ENCODE measurements around the gene RIIAD1. TPM values are rescaled to one million over a fixed set of nuclear protein-coding genes. Genes with fewer than 3 reads are reported as not detected.

Gene RIIAD1
- total and polyA plus RNA-seq, 12 donors = 0.44 to 31.3 (median 5.3) TPM; not detected in 4

- intact Hi-C loops (cut with DNase I) = no loop called here
- Histone ChIP-seq H3K27me3 (no peaks in the 10 kb centered on the region), H3K27ac (no peak overlapping the region), H3K36me3 (replicated peaks in 1 of 2) (peaks cover 0 to 23% of the 10 kb centered on the region in 2 donors), H3K9me3 (replicated peaks in 1 of 3) (no peaks in the 10 kb centered on the region), H3K4me3 (no peak overlapping the region), H3K4me1 (replicated peaks in 1 of 2) (no peaks in the 10 kb centered on the region)
- no peak for DNase-seq
- TF ChIP-seq CTCF (IDR thresholded peaks at IDR 0.05) (no peak), POLR2A (IDR thresholded peaks at IDR 0.05) (no peak)
- WGBS, 4 donors = 41 to 47% (median 46%) methylated on average over 11 to 17 of the region's 17 CpGs
Observed at GRCh38 chr1:151703813-151704212, 17.5 kb upstream of the RIIAD1 start.

DNA sequence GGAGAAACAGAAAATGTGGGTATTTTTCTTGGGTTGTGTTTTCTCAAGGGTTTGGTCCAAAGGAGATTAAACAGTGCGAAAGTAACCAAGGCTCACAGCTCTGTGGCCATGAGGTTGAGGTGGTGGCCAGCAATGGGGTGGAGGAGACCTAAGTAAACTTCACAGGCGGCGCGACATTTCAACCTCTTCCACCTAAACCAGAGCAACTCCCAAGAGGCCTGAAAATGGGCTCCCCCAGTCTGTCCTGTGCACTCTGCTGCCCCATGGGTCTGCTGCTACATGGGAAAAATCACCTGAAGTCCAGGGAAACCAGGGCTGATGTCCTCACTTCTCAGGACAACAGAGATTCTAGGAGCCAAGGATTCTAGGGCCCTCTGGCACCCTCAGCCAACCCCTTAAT lies 17.1 kb upstream of the RIIAD1 start:
- intact Hi-C loops (cut with DNase I) = no loop called here
- no peak for TF ChIP-seq CTCF (IDR thresholded peaks at IDR 0.05)
- no peak for TF ChIP-seq POLR2A (IDR thresholded peaks at IDR 0.05)
- 71 to 98% (median 85%) methylated on average over 4 of the region's 4 CpGs for WGBS, 4 donors
- H3K27me3 ChIP-seq = no peaks in the 10 kb centered on the region
- H3K36me3 ChIP-seq (replicated peaks in 1 of 2) = peaks cover 0 to 20% of the 10 kb centered on the region in 2 donors
- no peaks in the 10 kb centered on the region for H3K4me1 ChIP-seq (replicated peaks in 1 of 2)
- H3K9me3 ChIP-seq (replicated peaks in 1 of 3) = no peaks in the 10 kb centered on the region
- H3K27ac ChIP-seq = no peak overlapping the region
- DNase-seq = no peak
- H3K4me3 ChIP-seq = no peak overlapping the region

DNA sequence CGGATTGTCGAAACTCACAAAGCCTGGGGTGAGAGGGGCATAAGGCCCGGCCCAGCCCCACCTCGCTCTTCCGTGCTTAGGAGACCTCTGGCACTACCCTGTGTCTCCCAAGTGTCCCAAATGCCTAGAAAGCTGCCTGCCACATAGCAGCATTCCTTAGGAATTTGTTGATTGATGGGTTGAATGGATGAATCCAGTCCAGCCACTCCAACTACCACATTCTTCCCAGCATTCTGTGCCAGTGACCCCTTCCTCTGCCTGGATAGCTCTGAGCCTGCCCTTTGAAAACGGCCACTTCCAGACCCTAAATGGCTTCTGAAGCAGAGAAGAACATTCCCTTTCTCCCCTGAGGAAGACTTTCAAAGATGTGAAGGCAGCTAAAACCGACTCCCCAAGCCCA lies 16.2 kb upstream of the RIIAD1 start:
- H3K4me3 ChIP-seq = no peak overlapping the region
- no peaks in the 10 kb centered on the region for H3K9me3 ChIP-seq (replicated peaks in 1 of 3)
- no peak for TF ChIP-seq POLR2A (IDR thresholded peaks at IDR 0.05)
- no peak for TF ChIP-seq CTCF (IDR thresholded peaks at IDR 0.05)
- H3K27ac ChIP-seq = no peak overlapping the region
- intact Hi-C loops (cut with DNase I) = no loop called here
- 87 to 90% (median 89%) methylated on average over 4 to 7 of the region's 7 CpGs for WGBS, 4 donors
- no peaks in the 10 kb centered on the region for H3K27me3 ChIP-seq
- H3K36me3 ChIP-seq (replicated peaks in 1 of 2) = peaks cover 0 to 13% of the 10 kb centered on the region in 2 donors
- no peaks in the 10 kb centered on the region for H3K4me1 ChIP-seq (replicated peaks in 1 of 2)
- DNase-seq = no peak

DNA sequence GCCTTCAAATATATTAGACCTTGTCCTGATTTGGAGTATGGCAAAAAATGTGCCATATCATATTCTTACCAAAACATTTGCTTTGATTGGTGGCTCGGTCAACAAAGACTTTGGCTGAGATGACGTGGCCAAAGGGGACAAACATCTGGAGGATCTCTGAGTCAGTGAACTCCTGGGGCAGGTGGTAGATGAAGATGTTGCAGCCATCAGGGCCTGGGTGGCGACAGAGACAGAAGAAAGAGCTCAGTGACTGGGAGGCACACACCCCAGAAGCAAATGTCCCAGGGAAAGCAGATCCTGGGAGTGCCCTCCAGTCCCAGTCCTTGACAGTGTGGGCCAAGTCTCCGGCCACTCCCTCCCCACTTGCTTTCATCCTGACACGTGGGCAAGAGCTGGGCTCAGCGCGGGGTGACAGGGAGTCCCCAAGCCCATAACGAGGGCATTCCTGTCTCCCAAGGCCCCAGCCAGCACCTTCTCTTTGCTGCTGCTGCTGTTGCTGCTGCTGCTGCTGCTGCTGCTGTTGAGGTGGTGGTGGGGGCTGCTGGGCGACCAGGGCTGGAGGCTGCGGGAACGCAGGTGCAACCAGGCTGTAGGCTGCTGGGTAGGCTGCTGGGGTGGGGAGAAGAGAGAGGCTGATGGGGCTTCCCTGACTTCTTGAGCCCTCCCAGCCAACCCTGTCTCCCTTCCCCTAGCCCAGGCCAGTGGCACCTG lies 15.4 kb upstream of the RIIAD1 start:
- TF ChIP-seq POLR2A (IDR thresholded peaks at IDR 0.05) (no peak), CTCF (IDR thresholded peaks at IDR 0.05) (no peak)
- Histone ChIP-seq H3K27me3 (no peaks in the 10 kb centered on the region), H3K27ac (no peak overlapping the region), H3K4me1 (replicated peaks in 1 of 2) (no peaks in the 10 kb centered on the region), H3K36me3 (replicated peaks in 1 of 2) (peaks cover 0 to 11% of the 10 kb centered on the region in 2 donors), H3K4me3 (no peak overlapping the region), H3K9me3 (replicated peaks in 1 of 3) (no peaks in the 10 kb centered on the region)
- DNase-seq = no peak
- intact Hi-C loops (cut with DNase I) = no loop called here
- 64 to 67% (median 66%) methylated on average over 5 to 11 of the region's 11 CpGs for WGBS, 4 donors

All from adrenal gland (tissue), 12 donors.